SK-N-MC (cell line): ENCODE measurements around the gene NKAIN2.

Experiments used
- EZH2 ChIP-seq: fragments of 200-600 bp; sonication (generic); IDR thresholded peaks from one replicate; pipeline ENCODE4 v1.6.1; 2017; ENCODE audit warnings: antibody characterized with exemption
- FOXP2 ChIP-seq: optimal IDR thresholded peaks from 2 replicates; pipeline ENCODE3; 2011; ENCODE audit warnings: mild to moderate bottlenecking, moderate library complexity; ENCODE audit not compliant: insufficient read depth; ENCODE audit errors: extremely low read length, control extremely low read depth
- POLR2AphosphoS5 ChIP-seq: IDR thresholded peaks from 2 replicates; pipeline ENCODE4 v1.6.1; 2012; ENCODE audit warnings: mild to moderate bottlenecking, low read depth, low read length, borderline replicate concordance

- TF ChIP-seq EZH2: no peak
- no peak for TF ChIP-seq POLR2AphosphoS5
- no peak for TF ChIP-seq FOXP2
Observed at GRCh38 chr6:124683507-124683906, 879.8 kb downstream of the NKAIN2 start.
